HepG2 (cell line): ENCODE results near the gene CAPN9. TPM values are rescaled to one million over a fixed set of nuclear protein-coding genes. Genes with fewer than 3 reads are reported as not detected.

ENCODE experiments used
- ELF1 ChIP-seq: sonication (generic); formaldehyde crosslinking; IDR thresholded peaks from 2 replicates; pipeline ENCODE4 v1.4.0; 2020; ENCODE audit warnings: missing genetic modification reagents
- ESRRA ChIP-seq: sonication (generic); formaldehyde crosslinking; IDR thresholded peaks from 2 replicates; pipeline ENCODE4 v1.5.1; 2020; ENCODE audit warnings: mild to moderate bottlenecking, low read depth, missing genetic modification reagents
- HCFC1 ChIP-seq: fragments of 150-350 bp; IDR thresholded peaks from 2 replicates; pipeline ENCODE4 v1.6.1; 2014; ENCODE audit warnings: low read depth, low read length
- JARID2 ChIP-seq: sonication (generic); formaldehyde crosslinking; IDR thresholded peaks from 2 replicates; pipeline ENCODE4 v1.8.1; 2023; ENCODE audit warnings: missing genetic modification reagents, inconsistent platforms; ENCODE audit not compliant: insufficient replicate concordance
- KAT7 ChIP-seq: IDR thresholded peaks from 2 replicates; pipeline ENCODE4 v1.6.1; 2018; ENCODE audit warnings: borderline replicate concordance, missing compliant biosample characterization
- NR2F2 ChIP-seq: IDR thresholded peaks from 2 replicates; pipeline ENCODE4 v1.6.1; 2012; ENCODE audit warnings: low read depth, inconsistent platforms, borderline replicate concordance
- SETDB1 ChIP-seq: sonication (generic); formaldehyde crosslinking; IDR thresholded peaks from 2 replicates; pipeline ENCODE4 v1.5.1; 2020; ENCODE audit warnings: missing genetic modification reagents, mild to moderate bottlenecking, borderline replicate concordance
- SOX13 ChIP-seq, 3 experiments: fragments of 450-650 bp in 1 of 3; sonication (generic) in 1 of 3; formaldehyde crosslinking in 1 of 3; IDR thresholded peaks in 2 of 3; conservative IDR thresholded peaks in 1 of 3; 2 replicates each; pipeline versions ENCODE4 v1.5.0 to v1.6.1; 2016 to 2020; ENCODE audit warnings: antibody characterized with exemption in 1 of 3, mild to moderate bottlenecking in 1 of 3, missing compliant biosample characterization in 1 of 3, missing genetic modification reagents in 1 of 3, moderate library complexity in 1 of 3
- TBP ChIP-seq: sonication (generic); formaldehyde crosslinking; IDR thresholded peaks from 2 replicates; pipeline ENCODE4 v1.5.0; 2020; ENCODE audit warnings: missing genetic modification reagents
- TBX3 ChIP-seq: fragments of 450-650 bp; IDR thresholded peaks from 2 replicates; pipeline ENCODE4 v1.6.1; 2017; ENCODE audit warnings: antibody characterized with exemption, mild to moderate bottlenecking, inconsistent platforms, borderline replicate concordance
- TRIM24 ChIP-seq: sonication (generic); formaldehyde crosslinking; IDR thresholded peaks from 2 replicates; pipeline ENCODE4 v1.8.0; 2022; ENCODE audit warnings: mild to moderate bottlenecking, missing genetic modification reagents
- WIZ ChIP-seq: sonication (generic); formaldehyde crosslinking; IDR thresholded peaks from 2 replicates; pipeline ENCODE4 v1.5.1; 2020; ENCODE audit warnings: mild to moderate bottlenecking, missing genetic modification reagents
- ZBTB42 ChIP-seq: sonication (generic); formaldehyde crosslinking; IDR thresholded peaks from 2 replicates; pipeline ENCODE4 v1.5.0; 2020; ENCODE audit warnings: mild to moderate bottlenecking, missing genetic modification reagents
- ZNF136 ChIP-seq: sonication (generic); formaldehyde crosslinking; IDR thresholded peaks from 2 replicates; pipeline ENCODE4 v1.8.1; 2022; ENCODE audit warnings: low read depth, mild to moderate bottlenecking, moderate library complexity, missing genetic modification reagents
- ZNF468 ChIP-seq: sonication (generic); formaldehyde crosslinking; IDR thresholded peaks from 2 replicates; pipeline ENCODE4 v1.8.0; 2022; ENCODE audit warnings: mild to moderate bottlenecking, moderate library complexity, missing genetic modification reagents
- ZNF737 ChIP-seq: sonication (generic); formaldehyde crosslinking; IDR thresholded peaks from 2 replicates; pipeline ENCODE4 v1.5.0; 2020; ENCODE audit warnings: missing genetic modification reagents, mild to moderate bottlenecking, borderline replicate concordance
- polyA plus RNA-seq, 8 experiments: library from polyadenylated mRNA; depleted of rRNA in 3 of 8; stranded (reverse) in 7 of 8; unstranded in 1 of 8; fragments of >200 nt; fragmentation: Illumina TruSeq in 4 of 8; extraction: Trizol in 4 of 8; gene quantifications; 2 replicates each; pipeline versions ENCODE4 v1.2.1 to v1.2.3, GENCODE V29; 2011 to 2016; ENCODE audit warnings: low read depth in 4 of 8, missing spikeins in 1 of 8, mixed read lengths in 1 of 8; ENCODE audit not compliant: insufficient read depth in 1 of 8
- total RNA-seq, 5 experiments: library from RNA; depleted of rRNA; stranded (reverse); fragments of >200 nt; fragmentation: Illumina TruSeq; extraction: Trizol; gene quantifications; 2 replicates each; pipeline ENCODE4 v1.2.3, GENCODE V29; 2016; ENCODE audit warnings: low read depth in 1 of 5
- TF ChIP-seq, protein P1 (sequence below): sonication (generic); formaldehyde crosslinking; IDR thresholded peaks from 2 replicates; pipeline ENCODE4 v1.5.0; 2020; ENCODE audit warnings: missing genetic modification reagents
- TF ChIP-seq, protein P2 (sequence below): sonication (generic); formaldehyde crosslinking; IDR thresholded peaks from 2 replicates; pipeline ENCODE4 v1.4.0; 2020; ENCODE audit warnings: missing genetic modification reagents, low read depth, mild to moderate bottlenecking, borderline replicate concordance
- TF ChIP-seq, protein P3 (sequence below), 2 experiments: sonication (generic) in 1 of 2; formaldehyde crosslinking in 1 of 2; IDR thresholded peaks; 2 replicates each; pipeline versions ENCODE4 v1.4.0 to v1.6.1; 2016 to 2020; ENCODE audit warnings: borderline replicate concordance in 1 of 2, low read depth in 1 of 2, mild to moderate bottlenecking in 1 of 2, missing genetic modification reagents in 1 of 2
- TF ChIP-seq, protein P4 (sequence below): sonication (generic); formaldehyde crosslinking; IDR thresholded peaks from 2 replicates; pipeline ENCODE4 v1.5.1; 2020; ENCODE audit warnings: missing genetic modification reagents, mild to moderate bottlenecking, borderline replicate concordance

The CAPN9 gene
- total and polyA plus RNA-seq, 2 of the 13 experiments (the other 11 are each of a cell fraction or from before 2014, with no cell fraction given): 0.04 to 0.31 TPM

DNA sequence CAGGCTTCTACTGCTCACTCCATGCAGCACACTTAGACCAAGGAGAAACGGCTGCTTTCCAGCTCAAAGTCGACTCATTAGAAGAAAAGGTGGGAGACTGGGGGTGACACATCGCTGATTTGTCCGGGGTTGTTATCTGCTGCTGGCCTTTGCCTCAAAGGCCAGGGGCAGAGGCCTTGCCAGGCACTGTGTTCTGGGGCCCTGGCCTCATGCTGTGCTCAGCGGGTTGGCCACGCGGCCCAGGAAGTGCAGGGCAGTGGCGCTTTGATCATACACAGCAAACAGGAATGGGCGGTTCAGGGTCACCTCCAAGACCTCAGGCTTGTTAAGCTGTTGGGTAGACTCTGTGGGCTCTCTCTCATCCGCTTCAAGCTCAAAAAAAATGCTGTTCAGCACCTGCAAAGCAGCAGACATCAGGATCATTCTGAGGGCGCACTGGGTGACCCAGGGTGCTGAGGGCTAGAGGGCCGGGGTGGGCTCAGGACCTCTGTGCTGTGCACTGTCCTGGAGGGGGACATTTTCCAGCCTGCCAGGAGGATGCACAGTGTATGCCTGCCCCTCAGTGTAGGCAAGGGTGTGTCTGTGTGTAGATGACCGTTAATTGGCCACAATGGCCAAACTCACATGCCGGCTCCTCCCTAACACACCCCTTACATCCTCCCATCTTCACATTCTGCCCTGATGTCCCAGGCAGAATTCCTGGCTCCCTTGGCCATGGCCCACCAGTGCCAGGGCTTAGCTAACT, 44.1 kb upstream of the CAPN9 start (continued):
- TF ChIP-seq ZNF468 (CRISPR knock-in tag): 0 out of 2 replicates have a peak, but pooled peaks have one; percentile 76
- TF ChIP-seq JARID2 (CRISPR knock-in tag): no peak
- peak; percentile 92 for TF ChIP-seq ELF1 (CRISPR knock-in tag)
- no peak for TF ChIP-seq ZBTB42 (CRISPR knock-in tag)
- peak; percentile 97 for TF ChIP-seq ESRRA (CRISPR knock-in tag)
- TF ChIP-seq SETDB1 (CRISPR knock-in tag): no peak
- peak; percentile 70; the same call in 1 of the 2 replicates for TF ChIP-seq KAT7 (CRISPR knock-in tag)
- TF ChIP-seq TRIM24: no peak
- TF ChIP-seq SOX13 (IDR thresholded peaks at IDR 0.05): peak; percentile 45; the same call in 1 of the 2 replicates
- TF ChIP-seq SOX13 (CRISPR knock-in tag; conservative IDR thresholded peaks at IDR 0.05 in 1 of 2, IDR thresholded peaks at IDR 0.05 in 1 of 2): peak in 1 of 2 experiments; percentile 92; a peak in 2 of 4 replicates
- TF ChIP-seq, protein P1, sequence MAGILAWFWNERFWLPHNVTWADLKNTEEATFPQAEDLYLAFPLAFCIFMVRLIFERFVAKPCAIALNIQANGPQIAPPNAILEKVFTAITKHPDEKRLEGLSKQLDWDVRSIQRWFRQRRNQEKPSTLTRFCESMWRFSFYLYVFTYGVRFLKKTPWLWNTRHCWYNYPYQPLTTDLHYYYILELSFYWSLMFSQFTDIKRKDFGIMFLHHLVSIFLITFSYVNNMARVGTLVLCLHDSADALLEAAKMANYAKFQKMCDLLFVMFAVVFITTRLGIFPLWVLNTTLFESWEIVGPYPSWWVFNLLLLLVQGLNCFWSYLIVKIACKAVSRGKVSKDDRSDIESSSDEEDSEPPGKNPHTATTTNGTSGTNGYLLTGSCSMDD (CRISPR knock-in tag): peak; percentile 53; the same call in 1 of the 2 replicates
- TF ChIP-seq TBX3: peak; percentile 69; the same call in 1 of the 2 replicates
- no peak for TF ChIP-seq NR2F2
- TF ChIP-seq, protein P2, sequence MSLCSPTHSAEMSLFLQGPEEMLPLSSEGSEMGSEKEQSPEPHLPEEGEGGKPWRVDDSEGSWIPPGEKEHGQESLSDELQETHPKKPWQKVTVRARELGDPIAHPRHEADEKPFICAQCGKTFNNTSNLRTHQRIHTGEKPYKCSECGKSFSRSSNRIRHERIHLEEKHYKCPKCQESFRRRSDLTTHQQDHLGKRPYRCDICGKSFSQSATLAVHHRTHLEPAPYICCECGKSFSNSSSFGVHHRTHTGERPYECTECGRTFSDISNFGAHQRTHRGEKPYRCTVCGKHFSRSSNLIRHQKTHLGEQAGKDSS (CRISPR knock-in tag): peak; percentile 98
- TF ChIP-seq ZNF136 (CRISPR knock-in tag): 0 out of 2 replicates have a peak, but pooled peaks have one; percentile 32
- TF ChIP-seq, protein P3, sequence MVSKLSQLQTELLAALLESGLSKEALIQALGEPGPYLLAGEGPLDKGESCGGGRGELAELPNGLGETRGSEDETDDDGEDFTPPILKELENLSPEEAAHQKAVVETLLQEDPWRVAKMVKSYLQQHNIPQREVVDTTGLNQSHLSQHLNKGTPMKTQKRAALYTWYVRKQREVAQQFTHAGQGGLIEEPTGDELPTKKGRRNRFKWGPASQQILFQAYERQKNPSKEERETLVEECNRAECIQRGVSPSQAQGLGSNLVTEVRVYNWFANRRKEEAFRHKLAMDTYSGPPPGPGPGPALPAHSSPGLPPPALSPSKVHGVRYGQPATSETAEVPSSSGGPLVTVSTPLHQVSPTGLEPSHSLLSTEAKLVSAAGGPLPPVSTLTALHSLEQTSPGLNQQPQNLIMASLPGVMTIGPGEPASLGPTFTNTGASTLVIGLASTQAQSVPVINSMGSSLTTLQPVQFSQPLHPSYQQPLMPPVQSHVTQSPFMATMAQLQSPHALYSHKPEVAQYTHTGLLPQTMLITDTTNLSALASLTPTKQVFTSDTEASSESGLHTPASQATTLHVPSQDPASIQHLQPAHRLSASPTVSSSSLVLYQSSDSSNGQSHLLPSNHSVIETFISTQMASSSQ (IDR thresholded peaks at IDR 0.05; ENCODE audit: low read depth): peak; percentile 76
- TF ChIP-seq, protein P3 (CRISPR knock-in tag; IDR thresholded peaks at IDR 0.05; ENCODE audit: borderline replicate concordance): peak; percentile 95
- TF ChIP-seq HCFC1: no peak
- peak; percentile 31; the same call in 1 of the 2 replicates for TF ChIP-seq ZNF737
- 0 out of 2 replicates have a peak, but pooled peaks have one; percentile 61 for TF ChIP-seq TBP (CRISPR knock-in tag)
- TF ChIP-seq, protein P4, sequence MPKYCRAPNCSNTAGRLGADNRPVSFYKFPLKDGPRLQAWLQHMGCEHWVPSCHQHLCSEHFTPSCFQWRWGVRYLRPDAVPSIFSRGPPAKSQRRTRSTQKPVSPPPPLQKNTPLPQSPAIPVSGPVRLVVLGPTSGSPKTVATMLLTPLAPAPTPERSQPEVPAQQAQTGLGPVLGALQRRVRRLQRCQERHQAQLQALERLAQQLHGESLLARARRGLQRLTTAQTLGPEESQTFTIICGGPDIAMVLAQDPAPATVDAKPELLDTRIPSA (CRISPR knock-in tag): no peak
- peak; percentile 47; the same call in 1 of the 2 replicates for TF ChIP-seq WIZ (CRISPR knock-in tag)
